ENCODE data around the gene TSHZ2.

- TF ChIP-seq, protein P1, sequence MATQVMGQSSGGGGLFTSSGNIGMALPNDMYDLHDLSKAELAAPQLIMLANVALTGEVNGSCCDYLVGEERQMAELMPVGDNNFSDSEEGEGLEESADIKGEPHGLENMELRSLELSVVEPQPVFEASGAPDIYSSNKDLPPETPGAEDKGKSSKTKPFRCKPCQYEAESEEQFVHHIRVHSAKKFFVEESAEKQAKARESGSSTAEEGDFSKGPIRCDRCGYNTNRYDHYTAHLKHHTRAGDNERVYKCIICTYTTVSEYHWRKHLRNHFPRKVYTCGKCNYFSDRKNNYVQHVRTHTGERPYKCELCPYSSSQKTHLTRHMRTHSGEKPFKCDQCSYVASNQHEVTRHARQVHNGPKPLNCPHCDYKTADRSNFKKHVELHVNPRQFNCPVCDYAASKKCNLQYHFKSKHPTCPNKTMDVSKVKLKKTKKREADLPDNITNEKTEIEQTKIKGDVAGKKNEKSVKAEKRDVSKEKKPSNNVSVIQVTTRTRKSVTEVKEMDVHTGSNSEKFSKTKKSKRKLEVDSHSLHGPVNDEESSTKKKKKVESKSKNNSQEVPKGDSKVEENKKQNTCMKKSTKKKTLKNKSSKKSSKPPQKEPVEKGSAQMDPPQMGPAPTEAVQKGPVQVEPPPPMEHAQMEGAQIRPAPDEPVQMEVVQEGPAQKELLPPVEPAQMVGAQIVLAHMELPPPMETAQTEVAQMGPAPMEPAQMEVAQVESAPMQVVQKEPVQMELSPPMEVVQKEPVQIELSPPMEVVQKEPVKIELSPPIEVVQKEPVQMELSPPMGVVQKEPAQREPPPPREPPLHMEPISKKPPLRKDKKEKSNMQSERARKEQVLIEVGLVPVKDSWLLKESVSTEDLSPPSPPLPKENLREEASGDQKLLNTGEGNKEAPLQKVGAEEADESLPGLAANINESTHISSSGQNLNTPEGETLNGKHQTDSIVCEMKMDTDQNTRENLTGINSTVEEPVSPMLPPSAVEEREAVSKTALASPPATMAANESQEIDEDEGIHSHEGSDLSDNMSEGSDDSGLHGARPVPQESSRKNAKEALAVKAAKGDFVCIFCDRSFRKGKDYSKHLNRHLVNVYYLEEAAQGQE (IDR thresholded peaks at IDR 0.05; ENCODE audit: insufficient read depth in 1 of 2, low read depth in 2 of 2, low read length in 2 of 2) = no peak
- no peak for TF ChIP-seq POLR2AphosphoS5 (IDR thresholded peaks at IDR 0.05; ENCODE audit: low read depth, low read length)
- no peak for TF ChIP-seq SIN3A (IDR thresholded peaks at IDR 0.05; ENCODE audit: borderline replicate concordance, insufficient read depth, low read length)
Observed at GRCh38 chr20:53264604-53265003, 292.4 kb downstream of the TSHZ2 start.

Data from PFSK-1 (cell line).